ENCODE data around the gene RFWD3.
A peak's percentile ranks its signal among the peaks of the same experiment; 100 is the strongest.
"Not testable (repeated sequence)": the region's sequence is repeated elsewhere in the genome, so short reads cannot be mapped to it uniquely, and the experiment has no call there.

Gene RFWD3

GRCh38 chr16:74666425-74667254 lies at the start of gene RFWD3:
TSS of gene RFWD3 (minus strand) at chr16:74666877. CDS start at chr16:74661449, 5,428 bp downstream.
- DNase-seq = peak; percentile 99

DNA sequence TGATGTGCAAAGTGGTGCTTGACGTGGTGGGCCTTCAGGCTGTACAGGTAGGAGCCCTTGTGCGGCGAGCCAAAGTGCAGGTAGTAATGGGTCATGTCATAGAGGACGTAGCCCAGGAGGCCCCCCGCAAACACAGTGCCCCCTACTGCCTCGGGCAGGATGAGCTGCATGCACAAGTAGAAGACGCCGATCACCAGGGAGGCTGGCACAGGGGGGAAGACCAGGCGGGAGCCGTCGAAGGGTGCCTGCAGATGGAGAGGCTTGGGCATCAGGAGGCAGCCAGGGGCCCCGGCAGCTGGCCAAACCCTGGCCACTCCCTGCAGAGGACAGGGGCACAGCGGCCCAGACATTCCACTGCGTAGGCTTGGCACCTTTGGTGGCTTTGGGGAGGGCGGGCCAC lies 49.7 kb upstream of the RFWD3 start:
- no peak for DNase-seq

- no peak for DNase-seq
Observed at GRCh38 chr16:74713876-74714275, 47.2 kb upstream of the RFWD3 start.

GRCh38 chr16:74713325-74713724 lies 46.6 kb upstream of the RFWD3 start:
- no peak for DNase-seq

DNA sequence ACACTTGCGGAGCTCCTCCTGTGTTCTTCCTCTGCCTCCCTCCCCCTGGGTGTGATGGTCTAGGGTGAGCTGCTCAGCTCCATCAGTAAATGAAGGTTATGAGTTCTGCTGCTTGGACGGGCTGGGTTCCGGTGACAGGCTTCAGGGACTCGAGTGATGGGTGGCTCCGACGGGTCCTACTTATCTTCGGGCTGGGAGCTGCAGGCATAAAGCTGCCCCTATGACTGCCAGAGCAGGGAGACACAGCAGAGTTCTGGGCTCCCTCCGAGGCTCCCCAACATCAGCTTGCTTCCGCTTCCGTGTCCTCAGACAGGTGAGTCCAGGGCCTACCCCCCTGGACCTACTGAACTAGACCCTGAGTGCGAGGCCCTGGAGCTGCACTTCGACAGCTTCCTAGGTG lies 45.3 kb upstream of the RFWD3 start:
- DNase-seq = no peak

DNA sequence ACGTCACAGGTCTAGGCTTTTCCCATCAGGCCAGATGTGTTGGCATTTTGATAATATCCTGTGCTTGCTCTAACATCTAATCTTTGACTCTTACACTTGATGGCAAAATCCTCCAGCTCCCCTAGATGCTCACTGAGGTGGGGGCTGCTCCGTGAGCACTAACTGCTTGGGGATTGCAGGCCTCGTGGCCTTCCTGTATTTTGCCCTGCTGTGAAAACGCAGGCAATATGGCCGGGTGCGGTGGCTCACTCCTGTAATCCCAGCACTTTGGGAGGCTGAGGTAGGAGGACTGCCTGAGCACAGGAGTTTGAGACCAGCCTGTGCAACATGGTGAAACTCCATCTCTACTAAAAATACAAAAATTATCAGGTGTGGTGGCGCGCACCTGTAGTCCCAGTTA lies 43.7 kb upstream of the RFWD3 start:
- DNase-seq = no peak

- DNase-seq = peak; percentile 78 to 83
Observed at GRCh38 chr16:74709441-74709877, 42.8 kb upstream of the RFWD3 start.

- peak; percentile 97 for DNase-seq
Observed at GRCh38 chr16:74700438-74701225, 34.0 kb upstream of the RFWD3 start, which contains the start of gene MLKL. TSS of gene MLKL (minus strand) at chr16:74700862. CDS start at chr16:74695757, 5,105 bp downstream.

DNA sequence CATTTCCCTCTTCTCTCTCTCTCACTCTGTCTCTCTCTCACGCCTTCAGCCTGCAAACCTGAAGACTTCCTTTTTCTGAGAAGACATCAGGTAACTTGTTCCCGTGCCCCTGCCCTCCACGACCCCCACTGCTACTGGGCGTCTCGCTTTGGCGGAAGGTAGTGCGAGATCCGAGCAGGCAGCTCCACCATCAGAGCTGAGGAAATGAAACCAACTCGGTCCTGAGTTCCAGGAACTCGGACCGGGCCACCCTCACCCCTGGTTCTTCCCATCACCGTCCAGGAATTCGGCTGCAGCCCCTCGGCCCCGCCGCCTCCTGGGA lies 33.4 kb upstream of the RFWD3 start:
- DNase-seq = peak; percentile 40 to 47

- no peak for DNase-seq
Observed at GRCh38 chr16:74699666-74700065, 33.0 kb upstream of the RFWD3 start.

GRCh38 chr16:74698222-74698621 lies 31.5 kb upstream of the RFWD3 start:
- DNase-seq = no peak

DNA sequence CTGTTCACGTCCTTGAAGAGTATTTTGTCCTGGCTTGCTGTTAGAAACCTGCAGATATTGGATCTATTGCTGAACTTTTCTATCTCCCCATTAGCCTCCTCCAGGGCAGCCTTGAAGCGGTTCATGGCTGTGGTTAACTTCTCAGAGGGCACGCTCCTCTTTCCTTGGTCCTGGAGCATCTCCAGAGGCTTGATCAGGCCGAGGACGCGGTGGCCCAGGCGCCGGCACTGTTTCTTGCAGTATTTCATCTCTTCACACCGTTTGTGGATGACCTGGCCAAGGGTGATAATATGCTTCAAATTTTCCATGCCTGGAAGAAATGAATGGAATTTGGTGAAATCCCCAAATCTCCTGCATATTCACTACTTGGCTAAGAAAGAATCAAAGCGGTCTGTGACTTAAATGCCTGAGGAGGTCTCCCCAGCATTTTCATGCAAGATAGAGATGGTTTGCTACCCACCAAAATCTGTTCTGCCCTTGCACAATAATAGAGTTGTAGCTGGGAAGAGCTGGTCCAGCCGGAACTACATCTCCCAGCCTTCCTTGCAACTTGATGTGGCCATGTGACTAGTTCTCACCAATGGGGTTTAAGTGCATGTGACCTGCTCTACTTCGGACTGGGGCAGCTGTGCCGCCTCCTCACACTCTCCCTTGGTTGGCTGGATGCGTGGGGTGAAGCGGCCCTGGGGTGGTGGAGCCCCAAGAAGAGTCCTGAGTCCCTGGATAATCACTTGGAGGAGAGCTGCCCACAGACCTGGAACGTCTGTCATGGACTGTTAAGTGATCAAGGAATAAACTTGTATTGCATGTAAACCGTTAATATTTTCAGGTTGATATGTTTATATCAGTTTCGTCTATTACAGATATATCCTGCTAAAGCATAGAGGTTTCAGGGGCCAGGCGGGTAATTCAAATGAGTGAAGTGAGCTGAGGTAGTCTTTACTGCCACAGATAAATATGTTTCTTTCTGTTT lies 29.1 kb upstream of the RFWD3 start:
- peak; percentile 96 for DNase-seq

- no peak for DNase-seq
Observed at GRCh38 chr16:74691093-74691855, 24.6 kb upstream of the RFWD3 start.

GRCh38 chr16:74682556-74682955 lies 15.9 kb upstream of the RFWD3 start:
- no peak for DNase-seq

DNA sequence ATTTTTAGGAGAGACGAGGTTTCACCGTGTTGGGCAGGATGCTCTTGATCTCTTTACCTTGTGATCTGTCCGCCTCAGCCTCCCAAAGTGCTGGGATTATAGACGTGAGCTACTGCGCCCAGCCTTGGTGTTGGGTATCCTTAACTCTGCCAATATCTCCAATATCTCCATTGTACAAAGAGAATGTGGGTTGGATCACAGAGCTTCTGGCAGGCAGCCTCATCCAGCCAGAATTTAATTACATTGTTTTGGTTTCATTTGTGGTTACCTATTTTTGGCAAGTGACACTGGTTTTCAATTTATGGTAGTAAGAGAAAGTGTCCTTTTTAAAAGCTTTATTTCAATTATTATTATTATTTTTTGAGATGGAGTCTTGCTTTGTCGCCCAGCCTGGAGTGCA lies 14.0 kb upstream of the RFWD3 start:
- DNase-seq = no peak

- no peak for DNase-seq
Observed at GRCh38 chr16:74679983-74680382, 13.3 kb upstream of the RFWD3 start.

DNA sequence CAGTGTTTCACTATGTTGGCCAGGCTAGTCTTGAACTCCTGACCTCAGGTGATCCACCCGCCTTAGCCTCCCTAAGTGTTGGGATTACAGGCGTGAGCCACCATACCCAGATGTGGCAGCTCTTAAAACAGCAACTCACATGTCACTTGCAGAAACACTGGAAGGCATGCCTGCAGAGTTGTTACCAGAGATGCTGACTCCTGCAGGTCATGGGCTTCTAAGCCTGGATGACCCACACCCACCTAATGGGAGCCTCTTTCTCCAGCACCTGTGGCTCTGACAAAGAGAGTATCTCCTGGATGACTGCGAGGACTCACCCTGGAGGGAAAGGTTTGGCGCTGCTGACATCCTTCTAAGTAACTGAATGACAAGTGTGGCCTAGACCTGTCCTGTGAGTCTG lies 11.2 kb upstream of the RFWD3 start:
- DNase-seq = no peak

DNA sequence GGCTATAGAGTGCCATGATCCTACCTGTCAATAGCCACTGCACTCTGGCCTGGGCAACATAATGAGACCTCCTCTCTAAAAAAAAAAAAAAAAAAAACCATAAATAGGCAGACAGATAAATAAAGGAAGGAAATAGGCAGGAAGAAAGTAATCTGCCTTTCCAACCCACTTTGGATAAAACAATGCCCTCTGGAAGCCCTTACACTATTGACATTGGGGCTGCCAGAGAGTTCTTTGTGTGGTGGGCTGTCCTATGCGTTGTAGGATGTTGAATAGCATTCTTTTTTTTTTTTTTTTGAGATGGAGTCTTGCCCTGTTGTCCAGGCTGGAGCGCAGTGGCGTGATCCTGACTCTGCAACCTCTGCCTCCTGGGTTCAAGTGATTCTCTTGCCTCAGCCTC lies 7.2 kb upstream of the RFWD3 start:
- no peak for DNase-seq

DNA sequence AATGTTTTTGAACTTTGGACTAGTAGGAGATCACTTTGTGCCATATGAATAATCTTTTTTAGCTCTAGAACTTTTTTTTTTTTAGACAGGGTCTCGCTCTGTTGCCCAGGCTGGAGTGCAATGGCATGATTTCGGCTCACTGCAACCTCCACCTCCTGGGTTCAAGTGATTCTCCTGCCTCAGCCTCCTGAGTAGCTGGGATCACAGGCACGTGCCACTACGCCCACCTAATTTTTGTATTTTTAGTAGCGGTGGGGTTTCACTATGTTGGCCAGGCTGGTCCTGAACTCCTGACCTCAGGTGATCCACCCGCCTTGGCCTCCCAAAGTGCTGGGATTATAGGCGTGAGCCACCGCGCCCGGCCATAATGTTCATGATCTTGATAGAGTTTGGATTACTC lies 2.2 kb upstream of the RFWD3 start:
- not testable (repeated sequence) for DNase-seq

DNA sequence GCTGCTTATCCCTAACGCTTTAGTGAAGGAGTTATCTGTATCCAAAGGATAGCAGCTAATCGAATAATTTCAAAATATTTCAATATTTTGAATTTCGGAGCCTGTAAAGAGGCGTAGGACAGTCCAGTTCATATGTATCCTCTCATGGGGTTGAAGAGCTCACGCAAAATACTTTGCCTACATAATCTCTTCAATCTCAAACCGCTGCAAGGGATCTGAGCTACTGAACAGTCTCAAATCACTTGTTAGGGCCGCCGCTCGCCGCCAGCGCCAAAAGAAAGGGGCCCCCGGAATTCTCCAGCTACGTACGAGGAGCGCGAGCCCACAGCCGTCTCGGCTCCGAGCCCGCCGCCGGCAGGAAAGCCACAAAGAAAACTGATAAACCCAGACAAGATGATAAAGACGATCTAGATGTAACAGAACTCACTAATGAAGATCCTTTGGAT lies 601 bp upstream of the RFWD3 start:
- peak; percentile 51 to 74 for DNase-seq

GRCh38 chr16:74666010-74666421 lies 661 bp downstream of the RFWD3 start:
- no peak for DNase-seq

DNA sequence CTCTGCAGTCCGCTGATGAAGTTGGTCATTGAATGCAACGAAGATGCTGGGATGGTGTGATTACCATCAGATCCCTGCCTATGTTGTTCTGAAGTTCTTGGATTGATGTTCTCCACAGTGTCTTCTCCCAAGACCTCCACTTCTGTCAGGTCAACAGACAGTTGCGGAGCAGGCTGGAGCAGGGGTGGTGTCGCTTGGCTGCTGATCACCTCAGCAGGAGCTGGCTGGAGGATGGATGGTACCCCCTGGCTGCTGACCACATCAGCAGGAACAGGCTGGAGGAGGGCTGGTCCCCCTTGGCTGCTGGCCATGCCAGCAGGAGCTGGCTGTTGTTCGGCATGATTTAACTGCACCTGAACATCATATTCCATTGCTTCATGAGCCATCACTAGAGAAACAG lies 5.6 kb downstream of the RFWD3 start:
- DNase-seq = no peak
